NT2/D1 (cell line): ENCODE data around the gene HS6ST3.

Experiments
- YY1 ChIP-seq: IDR thresholded peaks from 2 replicates; pipeline ENCODE4 v1.6.1; 2011; ENCODE audit not compliant: insufficient read length, insufficient read depth
- ZNF274 ChIP-seq: IDR thresholded peaks from 2 replicates; pipeline ENCODE4 v1.6.1; 2011; ENCODE audit warnings: mild to moderate bottlenecking, low read depth, low read length

DNA sequence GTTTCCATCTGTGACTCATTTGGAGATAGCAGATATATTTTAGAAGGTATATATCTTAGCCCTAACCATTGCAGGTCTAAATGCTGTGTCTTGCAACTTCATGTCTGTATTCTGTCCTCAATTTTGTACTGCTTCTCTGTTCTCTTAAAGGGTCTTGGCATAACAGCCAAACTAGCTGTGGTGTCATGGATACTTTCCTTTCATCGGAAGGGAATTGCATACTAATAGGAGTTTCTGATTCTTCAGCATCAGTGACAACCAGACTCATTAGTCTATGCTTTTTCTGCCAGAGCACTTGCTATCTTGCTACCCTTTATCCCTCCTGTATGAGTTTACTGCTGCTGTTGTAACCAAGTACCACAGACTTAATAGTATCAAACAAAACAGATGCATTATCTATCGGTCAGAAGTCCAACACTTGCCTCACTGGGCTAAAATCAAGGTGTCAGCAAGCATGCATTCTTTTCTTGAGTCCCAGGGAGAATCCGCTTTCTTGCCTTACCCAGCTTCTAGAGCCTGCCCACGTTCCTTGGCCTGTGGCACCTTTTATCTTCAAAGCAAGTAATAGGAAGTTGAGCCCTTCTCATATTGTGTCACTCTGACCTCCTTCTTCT lies 253.1 kb downstream of the HS6ST3 start:
- TF ChIP-seq ZNF274 (no peak), YY1 (no peak)
